Putamen (tissue), 1 donor: Measurements from ENCODE around the gene GAPT.

Experiments
- DNase-seq: peaks from one replicate; pipeline ENCODE4 v3.0.0-alpha.2; 2016; ENCODE audit warnings: low spot score

GAPT gene

GRCh38 chr5:58491216-58491892 lies at the start of gene GAPT:
TSS of gene GAPT (plus strand) at chr5:58491435. CDS start at chr5:58494537, 3,102 bp downstream.
- DNase-seq, result peak; percentile 13

GRCh38 chr5:58444805-58445204 lies 46.4 kb upstream of the GAPT start:
- DNase-seq, result no peak

- DNase-seq, result no peak
These were observed 45.2 kb upstream of the GAPT start for GRCh38 chr5:58446024-58446423.

- DNase-seq, result no peak
These were observed 44.0 kb upstream of the GAPT start for GRCh38 chr5:58447226-58447625.

GRCh38 chr5:58450018-58450417 lies 41.2 kb upstream of the GAPT start:
- DNase-seq, result no peak

GRCh38 chr5:58450811-58451629 lies 40.2 kb upstream of the GAPT start:
- no peak for DNase-seq

- no peak for DNase-seq
These were observed 39.3 kb upstream of the GAPT start for GRCh38 chr5:58451732-58452565.

- DNase-seq, result no peak
These were observed 38.5 kb upstream of the GAPT start for GRCh38 chr5:58452566-58453258.

GRCh38 chr5:58453306-58453705 lies 37.9 kb upstream of the GAPT start:
- no peak for DNase-seq

- DNase-seq, result no peak
These were observed 37.2 kb upstream of the GAPT start for GRCh38 chr5:58454025-58454424.

- no peak for DNase-seq
These were observed 36.2 kb upstream of the GAPT start for GRCh38 chr5:58455066-58455465.

GRCh38 chr5:58455480-58455879 lies 35.8 kb upstream of the GAPT start:
- DNase-seq, result no peak

- DNase-seq, result no peak
These were observed 35.2 kb upstream of the GAPT start for GRCh38 chr5:58456026-58456425.

- no peak for DNase-seq
These were observed 34.7 kb upstream of the GAPT start for GRCh38 chr5:58456486-58456885.

- DNase-seq, result no peak
These were observed 34.2 kb upstream of the GAPT start for GRCh38 chr5:58457050-58457449.

- DNase-seq, result no peak
These were observed 33.0 kb upstream of the GAPT start for GRCh38 chr5:58458141-58458742.

- no peak for DNase-seq
These were observed 32.5 kb upstream of the GAPT start for GRCh38 chr5:58458743-58459145.

- DNase-seq, result no peak
These were observed 31.9 kb upstream of the GAPT start for GRCh38 chr5:58459146-58460001.

GRCh38 chr5:58460002-58460731 lies 31.1 kb upstream of the GAPT start, which contains the start of gene PLK2:
TSS of gene PLK2 (minus strand) at chr5:58460086. CDS start at chr5:58459959, 127 bp downstream.
- peak; percentile 96 for DNase-seq
